ENCODE results near the gene GBE1. TPM values are rescaled to one million over a fixed set of nuclear protein-coding genes. Genes with fewer than 3 reads are reported as not detected.

The GBE1 gene
- total RNA-seq, 2 donors from 2014 or later = 8.4 to 12.3 TPM

- H3K36me3 Mint-ChIP-seq (ENCODE audit: low read depth) = peaks cover 4% of the 10 kb centered on the region
- Histone ChIP-seq H3K27me3 (ENCODE audit: control insufficient read depth, insufficient read depth, low read length, poor library complexity, severe bottlenecking) (no peaks in the 10 kb centered on the region), H3K27ac (ENCODE audit: low read depth, low read length) (no peak overlapping the region), H3K9me3 (ENCODE audit: control insufficient read depth, low read length) (peaks cover 13% of the 10 kb centered on the region), H3K4me3 (ENCODE audit: low read length) (no peak overlapping the region), H3K4me1 (ENCODE audit: control insufficient read depth, insufficient read depth, low read length) (no peaks in the 10 kb centered on the region), H3K9ac (ENCODE audit: extremely low read depth, low read length, poor library complexity, severe bottlenecking) (no peak overlapping the region), H3K36me3 (ENCODE audit: control insufficient read depth, insufficient read depth, low read length) (no peaks in the 10 kb centered on the region)
- peaks cover 9% of the 10 kb centered on the region for H3K9me3 Mint-ChIP-seq
- no peak overlapping the region for H3K4me3 Mint-ChIP-seq
- TF ChIP-seq, protein P1, sequence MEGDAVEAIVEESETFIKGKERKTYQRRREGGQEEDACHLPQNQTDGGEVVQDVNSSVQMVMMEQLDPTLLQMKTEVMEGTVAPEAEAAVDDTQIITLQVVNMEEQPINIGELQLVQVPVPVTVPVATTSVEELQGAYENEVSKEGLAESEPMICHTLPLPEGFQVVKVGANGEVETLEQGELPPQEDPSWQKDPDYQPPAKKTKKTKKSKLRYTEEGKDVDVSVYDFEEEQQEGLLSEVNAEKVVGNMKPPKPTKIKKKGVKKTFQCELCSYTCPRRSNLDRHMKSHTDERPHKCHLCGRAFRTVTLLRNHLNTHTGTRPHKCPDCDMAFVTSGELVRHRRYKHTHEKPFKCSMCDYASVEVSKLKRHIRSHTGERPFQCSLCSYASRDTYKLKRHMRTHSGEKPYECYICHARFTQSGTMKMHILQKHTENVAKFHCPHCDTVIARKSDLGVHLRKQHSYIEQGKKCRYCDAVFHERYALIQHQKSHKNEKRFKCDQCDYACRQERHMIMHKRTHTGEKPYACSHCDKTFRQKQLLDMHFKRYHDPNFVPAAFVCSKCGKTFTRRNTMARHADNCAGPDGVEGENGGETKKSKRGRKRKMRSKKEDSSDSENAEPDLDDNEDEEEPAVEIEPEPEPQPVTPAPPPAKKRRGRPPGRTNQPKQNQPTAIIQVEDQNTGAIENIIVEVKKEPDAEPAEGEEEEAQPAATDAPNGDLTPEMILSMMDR (conservative IDR thresholded peaks at IDR 0.05) = no peak
- no peak for DNase-seq
- H3K4me1 Mint-ChIP-seq = no peaks in the 10 kb centered on the region
- WGBS, 2 experiments (ENCODE audit: insufficient coverage in 1 of 2, insufficient read length in 1 of 2) = 94 to 100% methylated on average over 2 to 5 of the region's 5 CpGs
- no peak overlapping the region for H3K27ac Mint-ChIP-seq
- no peaks in the 10 kb centered on the region for H3K27me3 Mint-ChIP-seq (ENCODE audit: insufficient read depth)
These were observed 193.1 kb downstream of the GBE1 start for GRCh38 chr3:81568378-81568777.

- H3K9me3 ChIP-seq (ENCODE audit: control insufficient read depth, low read length) = no peaks in the 10 kb centered on the region
- H3K27me3 ChIP-seq (ENCODE audit: control insufficient read depth, insufficient read depth, low read length, poor library complexity, severe bottlenecking) = no peaks in the 10 kb centered on the region
- DNase-seq = no peak
- Mint-ChIP-seq H3K36me3 (ENCODE audit: low read depth) (no peaks in the 10 kb centered on the region), H3K4me3 (no peak overlapping the region), H3K27ac (no peak overlapping the region), H3K27me3 (ENCODE audit: insufficient read depth) (no peaks in the 10 kb centered on the region), H3K9me3 (no peaks in the 10 kb centered on the region), H3K4me1 (no peaks in the 10 kb centered on the region)
- H3K36me3 ChIP-seq (ENCODE audit: control insufficient read depth, insufficient read depth, low read length) = no peaks in the 10 kb centered on the region
- 93 to 100% methylated on average over 1 to 2 of the region's 2 CpGs for WGBS, 2 experiments (ENCODE audit: insufficient coverage in 1 of 2, insufficient read length in 1 of 2)
- no peak overlapping the region for H3K9ac ChIP-seq (ENCODE audit: extremely low read depth, low read length, poor library complexity, severe bottlenecking)
- H3K4me3 ChIP-seq (ENCODE audit: low read length) = no peak overlapping the region
- no peaks in the 10 kb centered on the region for H3K4me1 ChIP-seq (ENCODE audit: control insufficient read depth, insufficient read depth, low read length)
- no peak overlapping the region for H3K27ac ChIP-seq (ENCODE audit: low read depth, low read length)
- TF ChIP-seq, protein P1 (conservative IDR thresholded peaks at IDR 0.05) = no peak
These were observed 196.4 kb downstream of the GBE1 start for GRCh38 chr3:81565041-81565440.

DNA sequence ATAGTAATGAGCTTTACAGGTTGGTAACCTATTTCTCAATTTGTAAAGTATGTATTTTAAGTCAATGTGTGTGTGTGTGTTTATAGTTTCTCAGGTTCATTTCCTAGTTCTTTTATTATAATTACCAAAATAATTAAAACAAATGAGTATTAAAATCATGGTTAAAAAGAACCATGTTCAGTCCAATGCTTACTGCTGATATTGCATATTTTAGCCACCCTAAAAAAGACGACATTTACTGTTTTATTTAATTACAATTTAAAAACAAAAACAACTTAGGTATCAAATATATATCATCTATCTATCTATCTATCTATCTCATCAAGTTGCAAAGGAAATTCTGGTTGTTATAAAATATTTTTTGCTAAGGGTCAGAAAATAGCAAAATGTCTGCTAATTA is 203.3 kb downstream of the GBE1 start:
- no peaks in the 10 kb centered on the region for H3K9me3 Mint-ChIP-seq

More for the DNA sequence above, 203.3 kb downstream of the GBE1 start:
- no peaks in the 10 kb centered on the region for H3K9me3 ChIP-seq (ENCODE audit: control insufficient read depth, low read length)
- no peak overlapping the region for H3K27ac Mint-ChIP-seq
- no peaks in the 10 kb centered on the region for H3K36me3 Mint-ChIP-seq (ENCODE audit: low read depth)
- DNase-seq = no peak
- no peak overlapping the region for H3K4me3 ChIP-seq (ENCODE audit: low read length)
- H3K36me3 ChIP-seq (ENCODE audit: control insufficient read depth, insufficient read depth, low read length) = no peaks in the 10 kb centered on the region
- H3K9ac ChIP-seq (ENCODE audit: extremely low read depth, low read length, poor library complexity, severe bottlenecking) = no peak overlapping the region
- peaks cover 14% of the 10 kb centered on the region for H3K4me1 Mint-ChIP-seq
- WGBS, 2 experiments (ENCODE audit: insufficient coverage in 1 of 2, insufficient read length in 1 of 2) = 100% methylated on average over 1 of the region's 1 CpG; no CpG with 5 or more reads in 1 of the 2 experiments
- no peak overlapping the region for H3K27ac ChIP-seq (ENCODE audit: low read depth, low read length)
- peaks cover 3% of the 10 kb centered on the region for H3K4me1 ChIP-seq (ENCODE audit: control insufficient read depth, insufficient read depth, low read length)
- TF ChIP-seq, protein P1 (conservative IDR thresholded peaks at IDR 0.05) = no peak
- no peaks in the 10 kb centered on the region for H3K27me3 Mint-ChIP-seq (ENCODE audit: insufficient read depth)
- H3K27me3 ChIP-seq (ENCODE audit: control insufficient read depth, insufficient read depth, low read length, poor library complexity, severe bottlenecking) = no peaks in the 10 kb centered on the region
- H3K4me3 Mint-ChIP-seq = no peak overlapping the region

Measured in endodermal cell (in vitro differentiated cells).